ENCODE measurements around the gene CDC37.
A peak's percentile ranks its signal among the peaks of the same experiment; 100 is the strongest.
"Not testable (repeated sequence)": the region's sequence is repeated elsewhere in the genome, so short reads cannot be mapped to it uniquely, and the experiment has no call there.

CDC37 gene

DNA sequence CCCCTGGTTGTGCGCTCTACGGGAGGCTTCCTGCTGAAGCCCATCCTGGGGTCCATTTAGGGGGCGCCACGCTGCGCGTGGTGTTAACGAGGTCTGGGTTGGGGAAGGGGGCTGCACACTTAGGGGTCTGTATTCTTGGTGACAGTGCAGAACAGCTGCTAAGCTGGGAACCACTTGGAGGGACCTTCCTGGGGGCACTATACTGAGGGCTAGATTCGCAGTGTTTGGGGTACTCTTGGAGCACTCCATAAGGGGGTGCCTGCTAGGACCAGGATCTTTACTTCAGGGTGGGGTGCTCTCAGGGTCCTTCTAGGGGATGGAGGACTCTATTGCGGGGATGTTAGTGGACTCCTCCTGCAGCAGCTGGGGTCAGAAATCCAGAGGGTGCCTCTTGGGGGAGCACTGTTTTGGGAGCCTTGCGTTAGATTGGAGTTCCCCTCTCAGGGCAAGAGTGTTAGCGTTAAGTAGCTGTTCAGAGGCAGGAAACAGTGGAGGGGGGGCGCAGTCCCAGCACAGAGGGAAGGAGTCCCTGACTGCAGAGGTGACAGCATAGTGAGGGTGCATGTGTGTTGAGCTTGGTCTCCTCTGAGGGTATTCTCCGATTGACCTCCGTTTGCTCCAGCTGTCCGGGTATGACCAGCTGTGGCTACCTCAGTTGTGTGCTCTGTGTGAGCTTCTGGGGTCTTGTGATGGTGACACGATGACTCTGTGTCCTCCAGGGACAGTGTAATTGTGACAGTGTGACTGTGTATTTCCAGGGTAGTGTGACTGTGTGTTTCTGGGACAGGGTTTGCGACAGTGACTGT, 18.1 kb upstream of the CDC37 start:
- no peak for DNase-seq (ENCODE audit: low read depth, low spot score)
- H3K4me3 ChIP-seq (ENCODE audit: low read length), result peak overlapping the region; percentile 84

DNA sequence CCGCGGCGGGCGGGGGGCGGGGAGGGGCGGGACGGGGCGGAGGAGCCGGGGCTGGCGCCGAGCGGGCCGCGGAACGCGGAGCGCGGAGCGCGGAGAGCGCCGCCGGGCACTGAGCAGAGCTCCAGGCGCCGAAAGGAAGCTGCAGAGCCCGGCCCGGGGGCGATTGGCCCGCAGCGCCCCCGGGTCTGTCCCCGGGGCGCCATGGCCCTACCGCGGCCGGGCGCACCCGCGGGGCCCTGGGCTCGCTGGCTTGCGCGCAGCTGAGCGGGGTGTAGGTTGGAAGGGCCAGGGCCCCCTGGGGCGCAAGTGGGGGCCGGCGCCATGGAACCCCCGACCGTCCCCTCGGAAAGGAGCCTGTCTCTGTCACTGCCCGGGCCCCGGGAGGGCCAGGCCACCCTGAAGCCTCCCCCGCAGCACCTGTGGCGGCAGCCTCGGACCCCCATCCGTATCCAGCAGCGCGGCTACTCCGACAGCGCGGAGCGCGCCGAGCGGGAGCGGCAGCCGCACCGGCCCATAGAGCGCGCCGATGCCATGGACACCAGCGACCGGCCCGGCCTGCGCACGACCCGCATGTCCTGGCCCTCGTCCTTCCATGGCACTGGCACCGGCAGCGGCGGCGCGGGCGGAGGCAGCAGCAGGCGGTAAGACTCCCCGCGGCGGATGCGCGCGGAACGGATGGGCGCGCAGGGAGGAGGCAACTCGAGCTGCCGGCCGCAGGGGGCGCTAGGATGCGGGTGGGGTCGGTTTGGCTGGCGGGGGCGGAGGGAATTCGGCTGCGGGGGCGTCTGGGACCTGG, 17.3 kb upstream of the CDC37 start, which contains the start of gene PDE4A:
Gene PDE4A (plus strand): TSS at position 95 of the 796 bp plus-strand sequence. CDS start 227 bp downstream, at position 322.
- peak; percentile 62 for DNase-seq (ENCODE audit: low read depth, low spot score)
- H3K4me3 ChIP-seq (ENCODE audit: low read length), result peak within 1 kb of the TSS; percentile 84

DNA sequence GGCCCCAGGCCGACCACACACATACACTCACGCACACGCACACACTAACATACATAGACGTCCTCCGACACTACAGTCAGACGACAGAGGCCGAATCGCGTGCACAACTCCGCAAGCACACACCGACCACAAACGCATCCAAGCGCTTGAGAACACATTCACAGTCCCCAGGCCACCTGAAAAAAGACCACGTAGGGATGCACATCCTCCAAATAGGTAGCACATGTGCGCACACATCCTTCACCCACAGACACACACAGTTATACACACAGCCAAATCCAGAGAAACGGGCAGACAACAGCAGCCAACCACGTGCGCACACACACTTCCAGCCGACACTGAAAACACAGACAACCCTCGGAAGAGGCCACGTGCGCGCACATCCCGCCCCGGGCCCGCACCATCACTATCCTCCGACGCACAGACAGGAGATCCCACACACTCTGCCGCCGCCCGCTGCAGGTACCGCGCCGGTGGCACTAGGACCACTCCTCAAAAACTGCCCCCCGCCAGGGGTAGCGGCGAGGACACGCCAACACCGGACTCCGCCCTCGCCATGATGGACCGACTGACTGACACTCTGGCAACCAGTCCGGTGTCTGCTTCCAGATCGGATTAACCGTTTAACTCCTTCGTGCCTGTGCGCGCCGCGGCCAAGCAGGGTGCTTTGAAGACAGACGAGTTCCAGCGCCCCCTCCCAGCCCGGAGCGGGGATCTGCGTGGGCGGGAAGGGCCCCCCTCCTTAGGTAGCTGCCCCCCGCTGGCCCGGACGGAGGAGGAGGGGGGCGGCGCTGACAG, 16.5 kb upstream of the CDC37 start:
- H3K4me3 ChIP-seq (ENCODE audit: low read length), result peak overlapping the region; percentile 84
- DNase-seq (ENCODE audit: low read depth, low spot score), result peak; percentile 82

DNA sequence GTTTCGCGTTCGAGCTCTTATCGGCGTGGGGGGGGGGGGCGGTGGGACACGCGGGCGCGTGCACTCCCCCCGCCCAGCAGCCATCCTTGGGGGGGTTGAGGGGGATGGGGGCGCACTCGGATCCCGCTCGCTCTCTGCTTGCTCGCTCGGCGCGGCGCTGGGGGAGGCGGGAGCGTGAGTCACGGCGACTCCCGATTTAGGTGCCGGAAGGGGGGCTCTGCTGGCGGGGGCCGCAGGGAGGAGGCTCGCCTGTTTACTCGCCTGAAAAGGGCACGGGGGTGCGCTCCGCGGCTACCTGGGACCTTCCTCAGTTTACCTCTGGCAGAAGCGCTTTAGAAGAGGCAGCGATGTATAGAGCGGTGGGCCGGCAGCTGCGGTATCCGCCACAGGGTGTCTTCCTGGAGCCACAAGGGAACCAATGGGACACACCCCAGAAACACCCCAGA, 15.9 kb upstream of the CDC37 start:
- no peak for DNase-seq (ENCODE audit: low read depth, low spot score)
- peak overlapping the region; percentile 84 for H3K4me3 ChIP-seq (ENCODE audit: low read length)

DNA sequence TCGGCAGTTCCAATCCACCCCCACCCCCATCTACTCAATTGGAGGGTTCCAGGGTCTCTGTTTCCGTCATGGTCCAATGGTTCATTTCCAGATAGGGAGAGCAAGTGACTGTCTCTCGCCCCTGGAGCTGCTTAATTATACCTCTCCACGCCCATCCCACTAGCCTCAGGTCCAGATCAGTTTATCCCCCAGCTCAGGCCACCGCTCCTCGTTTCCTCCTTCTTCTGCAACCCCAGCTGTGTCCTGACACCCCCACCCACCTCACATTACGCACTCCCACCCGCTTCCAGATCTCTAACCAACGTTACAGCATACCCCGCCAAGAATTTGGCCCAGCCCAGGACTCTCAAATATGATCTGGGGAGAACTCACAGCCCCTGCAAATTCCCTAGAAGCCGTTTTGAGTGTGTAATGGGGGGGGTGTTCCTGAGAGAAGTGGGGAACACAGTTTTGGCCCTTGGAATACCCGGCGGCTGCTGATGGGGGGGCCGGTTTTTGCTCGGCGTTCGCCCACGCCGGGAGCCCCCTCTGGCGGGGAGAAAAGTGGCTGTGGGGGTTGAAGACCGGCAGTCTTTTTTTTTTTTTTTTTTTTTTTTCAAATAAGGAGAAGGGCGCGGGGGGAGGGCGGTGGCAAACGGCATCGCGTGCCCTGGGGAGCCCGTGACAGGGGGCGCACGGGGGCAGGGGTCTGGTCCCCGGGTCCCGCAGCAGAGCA, 15.3 kb upstream of the CDC37 start:
- H3K4me3 ChIP-seq (ENCODE audit: low read length), result peak overlapping the region; percentile 84
- DNase-seq (ENCODE audit: low read depth, low spot score), result no peak

DNA sequence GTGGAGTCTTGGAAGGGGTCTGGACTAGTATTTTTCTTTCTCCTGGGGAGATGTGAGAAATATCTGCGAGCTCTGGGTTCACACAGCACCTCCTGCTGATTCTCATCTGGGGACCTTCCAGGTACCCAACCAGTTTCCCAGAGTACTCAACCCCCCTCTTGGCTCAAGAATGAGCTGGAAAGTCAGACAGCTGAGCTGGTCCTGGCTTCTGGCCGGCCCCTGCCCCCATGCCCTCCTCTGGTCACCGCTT, 14.8 kb upstream of the CDC37 start:
- no peak for DNase-seq (ENCODE audit: low read depth, low spot score)
- peak overlapping the region; percentile 84 for H3K4me3 ChIP-seq (ENCODE audit: low read length)

DNA sequence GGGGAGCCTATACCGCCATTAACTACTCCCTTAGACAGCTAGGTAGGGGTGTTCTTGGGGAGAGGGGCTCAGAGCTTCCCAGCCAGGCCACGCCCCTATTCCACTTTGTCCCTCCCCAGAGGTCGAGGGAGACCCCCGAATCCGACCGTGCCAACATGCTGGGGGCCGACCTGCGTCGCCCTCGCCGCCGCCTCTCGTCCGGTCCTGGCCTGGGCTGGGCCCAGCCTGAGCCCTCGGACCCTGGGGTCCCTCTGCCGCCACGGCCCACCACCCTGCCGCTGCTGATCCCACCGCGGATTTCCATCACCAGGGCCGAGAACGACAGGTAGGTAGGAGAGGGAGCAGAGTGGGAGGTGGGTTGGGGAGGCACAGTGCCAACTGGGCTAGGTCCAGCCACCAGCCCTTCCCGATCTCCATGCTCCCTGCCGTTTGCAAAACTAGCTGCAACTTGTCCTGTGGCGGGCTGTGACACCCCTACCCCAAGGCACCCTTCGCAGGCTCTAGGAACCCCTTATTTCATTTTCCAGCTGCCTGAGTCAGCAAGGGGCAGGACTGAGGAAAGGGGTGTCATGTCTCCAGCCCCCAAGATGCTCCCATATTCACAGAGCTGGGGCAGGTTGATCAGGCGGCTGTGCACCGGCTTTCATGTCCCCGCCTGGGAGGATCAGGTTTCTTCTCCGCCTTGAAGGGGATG, 14.3 kb upstream of the CDC37 start:
- no peak overlapping the region for H3K4me3 ChIP-seq (ENCODE audit: low read length)
- DNase-seq (ENCODE audit: low read depth, low spot score), result no peak

DNA sequence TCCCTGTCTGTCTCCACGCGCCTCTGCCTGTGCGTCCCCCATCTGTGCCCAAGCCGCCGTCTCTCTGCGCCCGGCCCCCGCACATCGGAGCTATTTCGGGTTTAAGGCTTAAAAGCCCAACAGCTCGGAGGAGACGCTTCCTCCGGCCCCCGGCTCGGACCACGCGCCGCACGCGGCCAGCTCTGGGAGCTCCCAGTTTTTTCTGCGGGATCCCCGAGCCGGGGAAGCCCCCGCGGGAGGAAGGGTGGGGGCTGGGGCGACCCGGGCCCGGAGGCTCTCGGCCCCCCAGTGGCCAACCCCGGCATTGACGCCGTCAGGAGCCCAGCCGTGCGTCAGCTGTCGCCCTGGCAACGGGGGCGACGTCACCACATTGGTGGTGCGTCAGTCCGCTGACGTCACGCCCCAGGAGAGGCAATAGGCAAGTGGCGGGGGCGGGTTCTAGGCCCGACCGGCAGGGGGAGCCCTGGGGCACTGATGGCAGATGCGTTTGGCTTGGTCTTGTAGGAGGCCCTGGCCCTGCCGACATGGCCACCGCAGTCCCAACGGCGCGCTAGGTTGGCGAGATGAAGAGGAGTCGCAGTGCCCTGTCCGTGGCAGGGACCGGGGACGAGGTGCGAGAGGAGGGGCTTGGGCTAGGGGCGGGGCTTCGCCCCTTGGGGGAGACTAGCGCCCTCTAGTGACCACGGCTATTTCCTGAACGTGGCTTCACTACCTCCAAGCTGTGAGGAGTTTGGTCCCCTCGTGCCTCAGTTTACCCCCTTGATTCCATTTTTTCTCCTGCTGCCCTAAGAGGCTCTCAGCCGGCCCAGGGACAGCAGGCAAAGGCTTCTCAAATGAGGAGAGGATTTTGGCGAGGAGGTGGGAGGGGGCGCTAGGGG, 13.3 kb upstream of the CDC37 start:
- peak; percentile 90 for DNase-seq (ENCODE audit: low read depth, low spot score)

DNA sequence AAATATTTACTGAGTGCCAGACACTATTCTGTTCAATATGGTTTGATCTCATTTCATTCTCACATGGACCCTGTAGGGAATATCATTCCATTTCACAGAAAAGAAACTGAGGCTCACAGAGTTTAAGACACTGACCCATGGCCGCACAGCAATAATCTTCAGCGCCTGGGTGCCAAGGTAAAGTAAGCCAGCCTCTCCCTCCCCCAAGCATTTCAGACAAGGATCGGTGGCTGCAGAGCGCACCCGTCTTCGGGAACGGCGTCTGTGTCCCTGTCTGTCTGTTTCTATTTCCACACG, 12.7 kb upstream of the CDC37 start:
- DNase-seq (ENCODE audit: low read depth, low spot score), result no peak
- peak overlapping the region; percentile 67 for H3K4me3 ChIP-seq (ENCODE audit: low read length)

More for the DNA sequence above, 13.3 kb upstream of the CDC37 start:
- peak overlapping the region; percentile 67 for H3K4me3 ChIP-seq (ENCODE audit: low read length)

DNA sequence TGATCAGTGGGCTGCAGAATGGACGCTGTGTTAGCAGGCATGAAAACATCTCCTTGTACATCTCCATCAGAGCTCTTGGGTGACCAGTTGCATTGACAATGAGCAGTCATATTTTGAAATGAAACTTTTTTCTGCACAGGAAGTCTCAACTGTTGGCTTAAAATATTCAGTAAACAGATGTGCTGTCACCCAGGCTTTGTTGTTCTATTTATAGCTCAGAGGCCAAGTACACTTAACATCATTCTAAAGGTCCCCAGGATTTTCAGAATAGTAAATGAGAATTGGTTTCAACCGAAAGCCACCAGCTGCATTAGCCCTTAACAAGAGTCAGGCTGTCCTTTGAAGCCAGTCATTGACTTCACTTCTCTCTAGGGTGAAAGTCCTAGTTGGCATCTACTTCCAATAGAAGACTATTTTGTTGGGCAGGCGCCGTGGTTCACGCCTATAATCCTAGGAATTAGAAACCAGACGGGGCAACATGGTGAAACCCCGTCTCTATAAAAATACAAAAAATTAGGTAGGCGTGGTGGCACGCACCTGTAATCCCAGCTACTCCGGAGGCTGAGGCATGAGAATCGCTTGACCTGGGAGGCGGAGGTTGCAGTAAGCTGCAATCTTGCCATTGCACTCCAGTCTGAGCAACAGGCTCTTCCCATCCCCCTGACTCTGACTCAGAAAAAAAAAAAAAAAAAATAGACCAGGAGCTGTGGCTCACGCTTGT, 9.1 kb upstream of the CDC37 start:
- peak; percentile 92 for DNase-seq (ENCODE audit: low read depth, low spot score)
- peak overlapping the region; percentile 36 for H3K4me3 ChIP-seq (ENCODE audit: low read length)

DNA sequence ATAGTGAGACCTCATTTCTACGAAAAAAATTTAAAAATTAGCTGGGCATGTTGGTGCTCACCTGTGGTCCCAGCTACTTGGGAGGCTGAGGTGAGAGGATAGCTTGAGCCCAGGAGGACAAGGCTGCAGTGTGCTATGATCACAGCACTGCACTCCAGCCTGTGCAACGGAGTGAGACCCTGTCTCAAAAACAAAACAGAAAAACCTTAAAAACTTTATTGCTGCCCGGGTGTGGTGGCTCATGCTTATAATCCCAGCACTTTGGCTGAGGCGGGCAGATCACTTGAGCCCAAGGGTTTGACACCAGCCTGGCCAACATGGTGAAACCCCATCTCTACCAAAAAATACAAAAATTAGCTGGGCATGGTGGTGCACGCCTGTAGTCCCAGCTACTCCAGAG, 7.9 kb upstream of the CDC37 start:
- not testable (repeated sequence) for DNase-seq (ENCODE audit: low read depth, low spot score); H3K4me3 ChIP-seq (ENCODE audit: low read length)

DNA sequence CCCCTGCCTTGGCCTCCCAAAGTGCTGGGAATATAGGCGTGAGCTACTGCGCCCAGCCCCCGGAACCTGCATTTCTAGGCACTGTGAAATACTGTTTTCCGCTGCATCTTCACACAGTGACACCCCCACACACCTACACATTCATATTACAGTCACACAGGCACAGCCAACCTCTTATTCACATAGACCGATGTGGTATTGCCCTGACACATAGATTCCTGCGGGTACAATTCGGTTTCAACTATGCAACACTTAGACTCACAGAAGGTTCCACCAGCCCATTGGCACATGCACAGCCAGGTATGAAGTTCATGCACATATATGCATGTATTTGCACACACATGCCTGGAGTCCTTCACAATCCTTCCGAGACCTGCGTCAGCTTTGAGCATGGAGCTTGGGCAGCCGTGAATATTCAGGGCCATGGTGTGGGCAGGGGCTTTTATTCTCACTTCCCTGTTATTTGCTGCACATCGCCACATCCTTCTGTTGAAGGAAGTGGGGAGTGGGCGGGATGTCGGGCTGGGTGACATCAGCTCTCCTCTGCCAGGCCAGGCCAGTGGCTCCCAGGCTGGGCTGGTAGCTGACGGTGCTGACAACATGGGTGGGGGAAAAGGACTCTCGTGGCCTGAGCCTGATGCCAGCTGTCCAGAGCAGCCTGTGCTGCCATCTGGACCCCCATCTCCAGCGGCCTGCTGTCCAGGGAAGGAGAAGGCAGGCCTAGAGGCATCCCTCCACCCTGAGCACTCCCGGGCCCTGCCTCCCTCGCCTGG, 5.4 kb upstream of the CDC37 start:
- H3K4me3 ChIP-seq (ENCODE audit: low read length), result peak overlapping the region; percentile 48
- DNase-seq (ENCODE audit: low read depth, low spot score), result peak; percentile 72

DNA sequence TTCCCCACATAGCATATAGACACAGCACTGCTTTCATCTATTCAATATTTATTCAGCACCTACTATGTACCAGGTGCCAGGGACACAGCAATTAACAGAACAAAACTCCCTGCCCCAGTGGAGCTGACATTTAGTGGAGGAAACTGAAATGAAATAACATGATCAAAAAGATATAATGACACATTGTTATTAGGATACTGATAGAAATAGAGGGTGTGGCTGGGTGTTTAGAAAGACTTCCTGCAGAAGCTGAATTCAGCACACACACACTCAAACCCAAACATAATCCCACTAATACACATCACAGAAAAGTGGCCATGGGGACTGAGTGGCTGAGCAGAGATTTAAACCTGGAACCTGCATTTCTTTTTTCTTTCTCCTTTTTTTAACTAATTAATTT, 3.8 kb upstream of the CDC37 start:
- no peak for DNase-seq (ENCODE audit: low read depth, low spot score)
- H3K4me3 ChIP-seq (ENCODE audit: low read length), result no peak overlapping the region

DNA sequence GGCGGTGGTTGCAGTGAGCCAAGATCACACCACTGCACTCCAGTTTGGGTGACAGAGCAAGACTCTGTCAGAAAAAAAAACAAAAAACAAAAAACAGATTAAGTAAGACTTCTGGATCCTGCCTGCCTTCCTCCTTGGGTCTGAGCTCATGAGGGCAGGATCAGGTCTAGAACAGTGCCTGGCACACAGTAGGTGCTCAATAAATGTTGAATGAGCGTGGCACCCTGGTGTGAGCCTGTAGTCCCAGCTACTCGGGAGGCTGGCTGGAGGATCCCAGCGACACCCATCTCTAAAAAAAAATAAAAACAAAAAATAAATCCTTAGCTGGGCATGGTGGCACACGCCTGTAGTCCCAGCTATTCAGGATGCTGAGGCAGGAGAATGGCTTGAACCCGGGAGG, 2.8 kb upstream of the CDC37 start:
- no peak for DNase-seq (ENCODE audit: low read depth, low spot score)
- no peak overlapping the region for H3K4me3 ChIP-seq (ENCODE audit: low read length)

DNA sequence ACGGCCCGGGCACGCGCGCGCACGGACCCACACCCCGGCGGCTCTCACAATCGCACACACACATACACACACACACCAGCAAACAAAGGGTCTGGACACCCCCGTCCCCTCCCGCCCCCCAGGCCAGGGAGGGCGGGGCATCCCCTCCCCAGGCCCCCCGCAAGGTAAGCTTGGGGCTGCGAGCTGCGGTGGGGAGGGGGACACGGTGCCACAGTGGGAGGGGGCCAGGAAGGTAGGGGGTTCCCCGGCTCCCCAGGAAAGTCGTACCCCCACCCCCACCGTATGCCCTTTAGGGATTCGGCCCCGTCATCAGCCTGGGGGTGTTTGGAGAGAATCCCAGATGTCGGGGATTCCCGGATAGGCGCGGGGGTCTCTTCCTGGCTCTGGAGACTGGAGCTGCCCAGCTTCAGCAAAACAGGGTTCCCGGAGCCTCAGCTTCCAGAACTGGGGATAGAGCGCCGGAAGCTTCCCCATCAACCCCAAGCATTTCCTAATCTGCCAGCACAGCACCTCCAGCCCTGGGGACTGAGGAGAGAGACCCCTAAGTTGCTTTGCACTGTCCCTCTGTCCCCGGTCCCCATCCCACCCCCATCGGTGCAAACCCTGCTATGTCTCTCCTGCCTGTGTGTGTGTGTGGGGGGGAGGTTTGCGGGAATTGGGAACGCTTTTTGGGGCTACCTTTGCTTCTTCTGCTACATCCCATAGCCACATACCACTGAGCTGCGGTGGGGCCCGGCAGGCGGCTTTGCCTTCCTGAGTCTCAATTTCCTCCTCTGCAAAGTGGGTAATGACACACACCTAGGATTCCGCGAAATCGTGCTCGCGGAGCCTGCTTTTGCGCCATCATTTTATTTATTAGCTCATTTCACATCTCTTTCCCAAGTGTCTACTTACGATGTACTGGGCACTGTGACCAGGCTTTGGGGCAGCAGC, 1.8 kb upstream of the CDC37 start:
- no peak overlapping the region for H3K4me3 ChIP-seq (ENCODE audit: low read length)

More for the DNA sequence above, 1.8 kb upstream of the CDC37 start:
- DNase-seq (ENCODE audit: low read depth, low spot score), result no peak
